Mucosa of rectum (tissue), 2 donors: ENCODE results near the gene TMEM234.

Experiments
- H3K27ac ChIP-seq, 2 donors: one replicate each; pipeline ENCODE4 v1.7.0; 2013; ENCODE audit warnings: inconsistent platforms in 2 of 2, low read depth in 2 of 2, low read length in 2 of 2
- H3K27me3 ChIP-seq, 2 donors: one replicate each; pipeline ENCODE4 v1.7.0; 2013; ENCODE audit warnings: low read length in 2 of 2; ENCODE audit not compliant: control insufficient read depth in 2 of 2, insufficient read depth in 2 of 2
- H3K36me3 ChIP-seq, 2 donors: one replicate each; pipeline ENCODE4 v1.7.0; 2013; ENCODE audit warnings: low read length in 2 of 2; ENCODE audit not compliant: control insufficient read depth in 2 of 2, insufficient read depth in 2 of 2
- H3K4me1 ChIP-seq, 2 donors: one replicate each; pipeline ENCODE4 v1.7.0; 2013; ENCODE audit warnings: low read length in 2 of 2, mild to moderate bottlenecking in 1 of 2; ENCODE audit not compliant: control insufficient read depth in 2 of 2, insufficient read depth in 2 of 2
- H3K4me3 ChIP-seq, 2 donors: one replicate each; pipeline ENCODE4 v1.7.0; 2013; ENCODE audit warnings: low read length in 2 of 2
- H3K9ac ChIP-seq, 2 donors: one replicate each; pipeline ENCODE4 v1.7.0; 2013; ENCODE audit warnings: low read length in 2 of 2, low read depth in 1 of 2, mild to moderate bottlenecking in 1 of 2
- H3K9me3 ChIP-seq, 2 donors: one replicate each; pipeline ENCODE4 v1.7.0; 2013; ENCODE audit warnings: low read length in 2 of 2; ENCODE audit not compliant: control insufficient read depth in 2 of 2
- donor health status: healthy.
- donor health status: Normal muscosa, but diverticular disease.

Gene TMEM234

DNA sequence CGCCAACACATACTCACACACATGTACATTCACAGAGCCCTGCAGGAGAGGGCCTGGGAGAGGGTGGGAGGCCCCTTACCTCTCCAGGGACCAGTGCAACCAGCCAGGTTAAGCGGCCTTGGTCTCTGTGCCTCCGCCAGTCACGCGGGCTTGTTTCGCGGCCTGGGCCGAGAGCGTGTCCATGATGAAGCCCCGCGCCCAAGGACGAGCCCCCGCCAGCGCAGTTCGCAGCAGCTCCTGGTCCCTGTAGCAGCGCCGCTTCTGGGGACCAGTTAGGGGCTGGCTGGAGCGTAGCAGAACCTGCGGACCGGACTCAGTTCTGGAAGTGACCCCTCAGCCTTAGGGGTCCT lies 17.6 kb upstream of the TMEM234 start:
- Histone ChIP-seq H3K9ac (peak overlapping the region; percentile 72), H3K4me3 (peak overlapping the region; percentile 83 to 86), H3K9me3 (no peaks in the 10 kb centered on the region), H3K27me3 (no peaks in the 10 kb centered on the region), H3K4me1 (peaks cover 3 to 13% of the 10 kb centered on the region in 2 donors), H3K27ac (peak overlapping the region; percentile 75 to 76), H3K36me3 (no peaks in the 10 kb centered on the region)

DNA sequence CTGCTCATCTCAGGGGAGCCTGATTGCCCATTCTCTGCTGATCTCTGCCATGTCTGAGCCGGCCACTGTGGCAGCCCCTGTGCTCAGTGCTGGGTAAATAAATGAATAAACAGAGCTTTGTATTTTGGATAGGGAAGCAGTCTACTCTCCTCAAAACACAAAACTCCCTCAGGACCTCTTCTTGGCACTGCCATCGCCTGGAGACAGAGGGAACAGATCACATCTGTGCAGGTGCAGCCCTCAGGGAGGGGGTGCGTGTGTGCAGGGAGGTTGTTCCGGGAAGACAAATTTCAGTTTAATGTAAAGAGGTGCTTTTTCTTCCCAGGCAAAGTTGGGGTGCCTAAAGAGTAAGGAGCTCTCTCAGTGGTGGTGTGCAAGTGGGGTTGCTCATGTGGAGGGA lies 17.2 kb upstream of the TMEM234 start:
- Histone ChIP-seq H3K4me3 (no peak overlapping the region), H3K9ac (no peak overlapping the region), H3K27ac (peak overlapping the region in 1 of 2 donors; percentile 76)

DNA sequence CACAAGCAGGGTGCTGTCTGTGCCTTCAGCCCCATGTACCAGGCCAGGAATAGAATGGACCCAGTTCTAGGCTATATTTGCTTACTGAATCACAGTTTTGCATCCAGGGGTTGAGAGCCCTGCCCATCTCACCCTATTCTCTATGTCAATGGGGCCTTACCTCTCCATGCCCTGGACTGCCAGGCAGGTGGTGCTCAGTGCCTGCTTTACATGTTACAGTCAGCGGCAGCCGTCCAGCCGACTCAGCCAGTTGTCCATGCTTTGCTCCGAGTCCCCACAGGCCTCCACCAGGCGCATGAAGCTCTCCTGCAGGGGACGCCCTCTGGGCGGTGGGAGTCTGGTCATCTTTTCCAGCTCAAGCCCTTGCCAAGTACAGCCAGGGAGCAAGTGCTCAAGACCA lies 12.6 kb upstream of the TMEM234 start:
- Histone ChIP-seq H3K9me3 (no peaks in the 10 kb centered on the region), H3K9ac (no peak overlapping the region), H3K27ac (no peak overlapping the region), H3K27me3 (no peaks in the 10 kb centered on the region), H3K36me3 (peaks cover 16 to 22% of the 10 kb centered on the region in 2 donors), H3K4me1 (peaks cover 0 to under 1% of the 10 kb centered on the region in 2 donors), H3K4me3 (no peak overlapping the region)

More for the DNA sequence above, 17.2 kb upstream of the TMEM234 start:
- peaks cover 3 to 13% of the 10 kb centered on the region in 2 donors for H3K4me1 ChIP-seq
- H3K27me3 ChIP-seq = no peaks in the 10 kb centered on the region
- H3K9me3 ChIP-seq = no peaks in the 10 kb centered on the region
- H3K36me3 ChIP-seq = no peaks in the 10 kb centered on the region

DNA sequence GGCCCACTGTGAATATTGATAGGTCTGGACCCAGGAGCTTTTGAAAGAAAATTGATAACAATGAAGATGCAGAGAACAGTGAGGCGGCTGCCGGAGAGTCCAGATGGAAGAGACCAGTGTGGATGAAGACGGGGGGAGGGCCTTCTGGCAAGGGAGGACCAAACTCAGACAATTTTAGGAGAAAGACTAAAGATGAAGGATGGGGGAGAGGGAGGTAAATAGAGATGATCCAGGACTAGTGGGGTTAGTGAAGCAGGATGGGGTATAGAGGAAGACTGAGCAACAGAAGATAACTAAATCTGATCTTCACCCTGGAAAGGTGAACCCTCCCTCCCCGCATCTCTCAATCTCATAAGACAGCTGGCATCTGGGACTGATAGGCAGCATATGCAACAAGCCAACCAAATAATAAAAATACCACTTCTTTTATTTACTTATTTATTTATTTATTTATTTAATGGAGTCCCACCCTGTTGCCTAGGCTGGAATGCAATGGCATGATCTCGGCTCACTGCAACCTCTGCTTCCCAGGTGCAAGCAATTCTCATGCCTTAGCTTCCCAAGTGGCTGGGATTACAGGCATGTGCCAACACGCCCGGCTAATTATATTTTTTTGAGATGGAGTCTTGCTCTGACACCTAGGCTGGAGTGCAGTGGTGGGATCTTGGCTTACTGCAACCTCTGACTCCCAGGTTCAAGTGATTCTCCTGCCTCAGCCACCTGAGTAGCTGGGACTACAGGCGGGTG lies 10.6 kb upstream of the TMEM234 start:
- Histone ChIP-seq H3K4me1 (no peaks in the 10 kb centered on the region), H3K27me3 (no peaks in the 10 kb centered on the region), H3K9me3 (no peaks in the 10 kb centered on the region), H3K4me3 (no peak overlapping the region), H3K36me3 (peaks cover 30 to 39% of the 10 kb centered on the region in 2 donors), H3K9ac (no peak overlapping the region), H3K27ac (no peak overlapping the region)

DNA sequence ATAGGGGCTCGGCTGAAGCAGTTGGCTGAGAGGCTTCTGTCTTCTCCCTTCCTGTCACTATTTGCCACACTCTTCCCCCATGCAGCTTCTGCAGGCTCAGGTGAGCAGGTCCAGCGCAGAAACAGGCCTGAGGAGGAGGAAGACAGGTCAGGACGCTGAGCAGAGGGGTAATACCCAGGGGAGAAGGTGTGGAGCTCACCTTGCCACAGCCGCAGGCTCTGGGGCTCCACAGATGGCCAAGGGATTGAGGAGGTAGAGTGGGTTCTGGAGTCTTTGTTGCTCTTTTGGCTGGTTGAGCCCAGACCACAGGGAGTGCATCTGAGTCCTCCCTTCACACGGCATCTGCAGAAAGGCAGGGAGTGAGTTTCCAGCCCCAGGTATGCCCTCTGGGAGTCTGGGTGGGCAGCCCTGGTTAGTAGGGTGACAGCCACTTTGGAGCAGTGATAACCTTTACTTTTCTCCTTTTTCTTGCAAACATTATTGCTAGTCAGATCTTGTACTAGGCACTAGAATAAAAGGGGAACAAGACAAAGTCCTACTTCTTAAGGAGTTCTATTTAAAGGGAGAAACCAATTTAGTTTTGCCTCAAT lies 9.8 kb upstream of the TMEM234 start:
- Histone ChIP-seq H3K4me1 (no peaks in the 10 kb centered on the region), H3K36me3 (peaks cover 36 to 45% of the 10 kb centered on the region in 2 donors), H3K9ac (no peak overlapping the region), H3K27me3 (no peaks in the 10 kb centered on the region), H3K27ac (no peak overlapping the region), H3K4me3 (no peak overlapping the region), H3K9me3 (no peaks in the 10 kb centered on the region)

DNA sequence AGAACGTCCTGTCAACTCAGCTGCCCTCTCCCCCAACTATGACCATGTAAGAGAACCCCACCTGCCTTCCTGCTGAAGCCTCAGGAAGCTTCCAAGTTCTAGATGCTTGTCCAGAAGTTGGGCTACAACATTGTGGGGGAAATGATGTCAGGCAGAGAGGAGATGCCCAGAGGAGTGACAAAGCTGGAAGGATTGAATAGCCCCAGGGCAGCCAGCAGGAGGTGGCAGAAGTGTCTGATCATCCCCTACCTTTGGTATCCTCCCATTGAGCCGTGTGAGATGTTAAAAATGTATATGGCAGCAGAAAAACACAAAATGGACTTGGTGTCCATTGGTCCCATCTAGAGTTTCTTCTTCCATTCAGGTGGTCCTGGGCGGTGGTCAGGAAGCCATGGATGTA lies 6.6 kb upstream of the TMEM234 start:
- H3K36me3 ChIP-seq = peaks cover 50 to 61% of the 10 kb centered on the region in 2 donors
- no peak overlapping the region for H3K9ac ChIP-seq
- no peak overlapping the region for H3K4me3 ChIP-seq
- no peak overlapping the region for H3K27ac ChIP-seq
- H3K9me3 ChIP-seq = no peaks in the 10 kb centered on the region
- peaks cover 0 to 2% of the 10 kb centered on the region in 2 donors for H3K4me1 ChIP-seq
- H3K27me3 ChIP-seq = no peaks in the 10 kb centered on the region

DNA sequence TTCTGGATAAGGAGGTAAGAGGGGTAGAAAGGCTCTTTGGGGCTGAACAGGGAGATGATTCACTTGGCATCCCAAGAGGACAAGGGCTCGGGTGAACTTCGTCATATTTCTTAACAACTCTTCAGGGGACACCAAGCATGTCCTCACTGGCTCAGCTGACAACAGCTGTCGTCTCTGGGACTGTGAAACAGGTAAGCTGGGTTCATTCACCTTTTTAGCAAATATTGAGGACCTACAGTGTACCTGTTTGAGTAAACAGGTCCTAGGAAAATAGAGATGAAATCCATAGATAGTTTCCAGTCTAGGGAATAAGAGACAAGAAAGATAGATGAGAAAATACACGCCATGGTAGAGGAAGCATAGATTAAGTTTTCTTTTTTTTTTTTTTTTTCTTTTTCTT lies 2.1 kb upstream of the TMEM234 start:
- Histone ChIP-seq H3K36me3 (peaks cover 34 to 41% of the 10 kb centered on the region in 2 donors), H3K9me3 (no peaks in the 10 kb centered on the region), H3K4me1 (peaks cover 18% of the 10 kb centered on the region in 2 donors), H3K27me3 (no peaks in the 10 kb centered on the region), H3K9ac (no peak overlapping the region), H3K4me3 (no peak overlapping the region), H3K27ac (no peak overlapping the region)

DNA sequence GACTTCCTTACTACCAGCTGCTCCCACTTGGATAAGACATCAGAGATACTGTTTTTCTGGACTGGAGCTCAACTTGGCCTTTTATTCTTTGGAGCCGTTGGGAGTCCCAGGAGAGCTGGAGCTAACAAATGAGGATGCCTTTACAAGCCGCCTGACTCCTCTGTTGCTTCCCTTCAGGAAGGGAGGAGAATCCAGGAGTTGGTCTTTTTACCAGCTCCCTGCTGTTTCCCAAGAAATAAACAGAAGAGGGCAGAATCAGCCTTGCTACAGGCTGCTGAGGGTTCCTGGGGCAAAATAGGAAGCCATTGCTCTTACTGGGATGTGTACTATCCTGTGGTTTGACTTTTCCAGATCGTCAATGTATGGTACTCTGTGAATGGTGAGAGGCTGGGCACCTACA lies 1.5 kb upstream of the TMEM234 start:
- Histone ChIP-seq H3K9me3 (no peaks in the 10 kb centered on the region), H3K27ac (no peak overlapping the region), H3K4me1 (peaks cover 18% of the 10 kb centered on the region in 2 donors), H3K9ac (peak overlapping the region in 1 of 2 donors; percentile 54), H3K27me3 (no peaks in the 10 kb centered on the region), H3K36me3 (peaks cover 29 to 36% of the 10 kb centered on the region in 2 donors), H3K4me3 (peak overlapping the region in 1 of 2 donors; percentile 26)

DNA sequence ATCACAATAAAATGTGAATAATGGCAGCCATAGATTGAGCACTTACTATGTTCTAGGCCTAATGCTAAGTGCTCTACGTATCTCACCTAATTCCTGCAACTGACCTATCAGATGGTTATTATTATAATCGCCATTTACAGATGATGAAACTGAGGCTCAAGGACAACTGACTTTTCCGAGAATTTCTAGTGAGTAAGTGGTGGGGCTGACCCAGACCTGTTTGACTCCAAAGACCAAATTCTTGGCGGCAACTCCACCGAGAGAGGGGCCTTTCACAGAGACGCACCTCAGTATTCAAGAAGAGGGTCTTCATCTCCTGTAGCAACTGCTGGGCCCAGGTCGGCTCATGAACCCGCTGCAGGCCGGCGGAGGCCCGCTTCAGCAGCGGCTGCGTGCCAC lies 573 bp downstream of the TMEM234 start:
- Histone ChIP-seq H3K36me3 (peaks cover 24 to 30% of the 10 kb centered on the region in 2 donors), H3K27ac (peak overlapping the region in 1 of 2 donors; percentile 85)

DNA sequence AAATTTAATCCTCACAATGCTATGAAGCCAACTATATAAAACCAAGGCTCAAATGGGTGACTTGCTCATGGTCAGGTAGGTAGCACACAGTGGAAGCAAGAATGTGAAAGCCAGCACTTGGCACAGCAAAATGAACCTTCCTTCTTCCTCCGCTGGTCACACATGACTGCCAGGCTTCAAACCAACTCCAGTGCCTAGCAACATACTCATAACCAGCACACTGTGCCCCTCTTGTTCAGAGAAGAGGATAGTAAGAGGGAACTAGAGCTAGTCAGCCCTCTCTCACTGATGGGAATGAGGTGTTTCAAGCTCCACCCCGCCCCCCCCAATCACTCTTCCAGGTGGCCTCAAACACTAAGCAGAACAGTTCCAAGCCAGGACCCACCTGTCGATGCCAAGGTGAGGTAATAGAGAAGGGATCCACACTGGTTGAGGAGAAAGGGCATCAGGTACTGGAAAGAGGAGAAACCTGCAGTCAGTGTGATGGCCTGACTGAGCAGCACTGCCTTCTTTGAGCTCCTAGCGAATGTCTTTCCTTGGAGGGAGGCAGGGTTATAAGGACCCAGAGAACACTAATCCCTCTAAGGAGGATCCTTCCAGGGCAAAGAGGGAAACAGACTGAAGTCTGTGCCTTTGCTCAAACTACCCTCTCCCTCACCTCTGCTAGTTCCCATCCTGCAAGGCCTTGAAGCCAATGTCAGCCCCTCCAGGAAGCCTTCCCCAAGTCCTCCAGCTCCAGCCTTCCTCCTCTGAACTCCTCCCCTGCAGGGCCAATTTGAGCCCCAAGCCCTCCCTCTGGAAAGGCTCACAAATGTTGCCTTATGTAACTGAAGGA lies 1.2 kb downstream of the TMEM234 start:
- Histone ChIP-seq H3K27me3 (no peaks in the 10 kb centered on the region), H3K9ac (peak overlapping the region; percentile 74 to 98), H3K36me3 (peaks cover 23 to 28% of the 10 kb centered on the region in 2 donors), H3K9me3 (no peaks in the 10 kb centered on the region), H3K27ac (peak overlapping the region in 1 of 2 donors; percentile 85), H3K4me3 (peak overlapping the region; percentile 95 to 96), H3K4me1 (peaks cover 29 to 36% of the 10 kb centered on the region in 2 donors)

More for the DNA sequence above, 573 bp downstream of the TMEM234 start:
- Histone ChIP-seq H3K9ac (peak overlapping the region; percentile 74 to 98), H3K9me3 (no peaks in the 10 kb centered on the region), H3K27me3 (no peaks in the 10 kb centered on the region), H3K4me1 (peaks cover 23 to 30% of the 10 kb centered on the region in 2 donors), H3K4me3 (peak overlapping the region; percentile 95 to 96)
